ENCODE data around the gene ARF4. TPM values are rescaled to one million over a fixed set of nuclear protein-coding genes. Genes with fewer than 3 reads are reported as not detected.

The ARF4 gene
- total and polyA plus RNA-seq, 3 experiments from 2014 or later = 74.4 to 124 (median 78.5) TPM

Other genes with a start within 250 kb of the ARF4 start
- under 1 TPM; 0.09 to 0.13 TPM for gene DNAH12, start 53.0 kb downstream of the ARF4 start, total RNA-seq
- gene DNAH12, start 53.0 kb downstream of the ARF4 start, polyA plus RNA-seq = not detected
- 10 to 100 TPM; 31.6 to 33.3 TPM for gene PDE12, start 41.1 kb downstream of the ARF4 start, total RNA-seq
- gene PDE12, start 41.1 kb downstream of the ARF4 start, polyA plus RNA-seq = 15.5 TPM
- 10 to 100 TPM; 12.5 to 15.5 TPM for gene DENND6A, start 95.7 kb upstream of the ARF4 start, total RNA-seq
- gene DENND6A, start 95.7 kb upstream of the ARF4 start, polyA plus RNA-seq = 45.0 TPM
- gene SLMAP, start 159.0 kb upstream of the ARF4 start, total RNA-seq = 10 to 100 TPM; 55.8 to 57.8 TPM
- gene SLMAP, start 159.0 kb upstream of the ARF4 start, polyA plus RNA-seq = 26.7 TPM